ENCODE results near the gene EYS. TPM values are rescaled to one million over a fixed set of nuclear protein-coding genes. Genes with fewer than 3 reads are reported as not detected.

EYS gene
- total and polyA plus RNA-seq, 2 donors from 2014 or later = not detected

- H3K4me1 ChIP-seq (ENCODE audit: control insufficient read depth in 2 of 3, insufficient read depth in 2 of 3, low read depth in 1 of 3, low read length in 3 of 3) = no peaks in the 10 kb centered on the region
- no peak overlapping the region for H3K4me3 ChIP-seq (ENCODE audit: low read length in 3 of 3)
- no peak overlapping the region for H3K27ac ChIP-seq (ENCODE audit: low read depth in 2 of 2, low read length in 2 of 2)
- DNase-seq = no peak
- no peak for TF ChIP-seq CTCF (IDR thresholded peaks at IDR 0.05; ENCODE audit: borderline replicate concordance, extremely low read depth, insufficient read depth)
- no peaks in the 10 kb centered on the region for H3K36me3 ChIP-seq (ENCODE audit: control insufficient read depth in 2 of 3, insufficient read depth in 3 of 3, low read length in 3 of 3)
- no peaks in the 10 kb centered on the region for H3K27me3 ChIP-seq (ENCODE audit: control insufficient read depth, insufficient read depth, low read length)
- no peak overlapping the region for H3K9ac ChIP-seq (ENCODE audit: low read length in 3 of 3)
- no peaks in the 10 kb centered on the region for H3K9me3 ChIP-seq (ENCODE audit: control insufficient read depth in 2 of 3, insufficient read depth in 1 of 3, low read length in 3 of 3)
- no peak for FAIRE-seq
- intact Hi-C loops (cut with DNase I) = no loop called here
Measured at GRCh38 chr6:65072500-65072899, 634.5 kb downstream of the EYS start.

- DNase-seq = no peak
- no peak overlapping the region for H3K9ac ChIP-seq (ENCODE audit: low read length in 3 of 3)
- intact Hi-C loops (cut with DNase I) = no loop called here
- no peaks in the 10 kb centered on the region for H3K9me3 ChIP-seq (ENCODE audit: control insufficient read depth in 2 of 3, insufficient read depth in 1 of 3, low read length in 3 of 3)
- TF ChIP-seq CTCF (IDR thresholded peaks at IDR 0.05; ENCODE audit: borderline replicate concordance, extremely low read depth, insufficient read depth) = no peak
- FAIRE-seq = no peak
- H3K36me3 ChIP-seq (ENCODE audit: control insufficient read depth in 2 of 3, insufficient read depth in 3 of 3, low read length in 3 of 3) = no peaks in the 10 kb centered on the region
- no peaks in the 10 kb centered on the region for H3K27me3 ChIP-seq (ENCODE audit: control insufficient read depth, insufficient read depth, low read length)
- H3K4me3 ChIP-seq (ENCODE audit: low read length in 3 of 3) = no peak overlapping the region
- no peak overlapping the region for H3K27ac ChIP-seq (ENCODE audit: low read depth in 2 of 2, low read length in 2 of 2)
- H3K4me1 ChIP-seq (ENCODE audit: control insufficient read depth in 2 of 3, insufficient read depth in 2 of 3, low read depth in 1 of 3, low read length in 3 of 3) = no peaks in the 10 kb centered on the region
Measured at GRCh38 chr6:65071480-65071879, 635.5 kb downstream of the EYS start.

- Histone ChIP-seq H3K36me3 (ENCODE audit: control insufficient read depth in 2 of 3, insufficient read depth in 3 of 3, low read length in 3 of 3) (no peaks in the 10 kb centered on the region), H3K9me3 (ENCODE audit: control insufficient read depth in 2 of 3, insufficient read depth in 1 of 3, low read length in 3 of 3) (no peaks in the 10 kb centered on the region), H3K9ac (ENCODE audit: low read length in 3 of 3) (no peak overlapping the region), H3K27me3 (ENCODE audit: control insufficient read depth, insufficient read depth, low read length) (no peaks in the 10 kb centered on the region), H3K4me1 (ENCODE audit: control insufficient read depth in 2 of 3, insufficient read depth in 2 of 3, low read depth in 1 of 3, low read length in 3 of 3) (no peaks in the 10 kb centered on the region), H3K27ac (ENCODE audit: low read depth in 2 of 2, low read length in 2 of 2) (no peak overlapping the region), H3K4me3 (ENCODE audit: low read length in 3 of 3) (no peak overlapping the region)
- DNase-seq = no peak
- no peak for TF ChIP-seq CTCF (IDR thresholded peaks at IDR 0.05; ENCODE audit: borderline replicate concordance, extremely low read depth, insufficient read depth)
- FAIRE-seq = no peak
- intact Hi-C loops (cut with DNase I) = no loop called here
Measured at GRCh38 chr6:65064844-65065243, 642.2 kb downstream of the EYS start.

- Histone ChIP-seq H3K4me3 (ENCODE audit: low read length in 3 of 3) (no peak overlapping the region), H3K27ac (ENCODE audit: low read depth in 2 of 2, low read length in 2 of 2) (no peak overlapping the region), H3K9me3 (ENCODE audit: control insufficient read depth in 2 of 3, insufficient read depth in 1 of 3, low read length in 3 of 3) (no peaks in the 10 kb centered on the region), H3K27me3 (ENCODE audit: control insufficient read depth, insufficient read depth, low read length) (no peaks in the 10 kb centered on the region), H3K36me3 (ENCODE audit: control insufficient read depth in 2 of 3, insufficient read depth in 3 of 3, low read length in 3 of 3) (no peaks in the 10 kb centered on the region), H3K4me1 (ENCODE audit: control insufficient read depth in 2 of 3, insufficient read depth in 2 of 3, low read depth in 1 of 3, low read length in 3 of 3) (no peaks in the 10 kb centered on the region), H3K9ac (ENCODE audit: low read length in 3 of 3) (no peak overlapping the region)
- FAIRE-seq = no peak
- intact Hi-C loops (cut with DNase I) = no loop called here
- no peak for DNase-seq
- TF ChIP-seq CTCF (IDR thresholded peaks at IDR 0.05; ENCODE audit: borderline replicate concordance, extremely low read depth, insufficient read depth) = no peak
Measured at GRCh38 chr6:65059568-65059967, 647.5 kb downstream of the EYS start.

All from kidney (tissue), 14 donors.